NCI-H69 (cell line): Measurements from ENCODE around the gene MPV17L2.
A peak's percentile ranks its signal among the peaks of the same experiment; 100 is the strongest.
"Not testable (repeated sequence)": the region's sequence is repeated elsewhere in the genome, so short reads cannot be mapped to it uniquely, and the experiment has no call there.

Experiments used
- DNase-seq: peaks from one replicate; lab custom pipeline; 2025; lab: John Stamatoyannopoulos, UW

Gene MPV17L2

GRCh38 chr19:18193388-18194180 lies 566 bp downstream of the MPV17L2 start:
- peak; percentile 54 for DNase-seq

DNA sequence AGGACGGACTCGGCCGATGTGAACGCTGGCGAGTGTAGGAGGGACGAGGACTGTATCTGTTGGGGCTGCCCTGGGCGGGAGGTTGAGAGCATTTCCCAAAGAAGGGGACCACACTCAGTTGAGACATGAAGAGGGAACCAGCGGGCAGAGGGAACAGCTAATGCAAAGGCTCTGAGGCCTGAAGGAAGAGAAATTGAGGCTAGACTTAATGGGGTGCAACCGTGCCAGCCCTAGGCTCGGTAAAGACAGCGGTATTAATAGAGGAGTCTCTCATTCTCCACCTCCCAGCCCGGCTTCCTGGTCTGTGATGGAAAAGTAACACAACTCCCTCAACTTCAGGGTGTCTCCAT lies 1.1 kb downstream of the MPV17L2 start:
- DNase-seq = no peak

DNA sequence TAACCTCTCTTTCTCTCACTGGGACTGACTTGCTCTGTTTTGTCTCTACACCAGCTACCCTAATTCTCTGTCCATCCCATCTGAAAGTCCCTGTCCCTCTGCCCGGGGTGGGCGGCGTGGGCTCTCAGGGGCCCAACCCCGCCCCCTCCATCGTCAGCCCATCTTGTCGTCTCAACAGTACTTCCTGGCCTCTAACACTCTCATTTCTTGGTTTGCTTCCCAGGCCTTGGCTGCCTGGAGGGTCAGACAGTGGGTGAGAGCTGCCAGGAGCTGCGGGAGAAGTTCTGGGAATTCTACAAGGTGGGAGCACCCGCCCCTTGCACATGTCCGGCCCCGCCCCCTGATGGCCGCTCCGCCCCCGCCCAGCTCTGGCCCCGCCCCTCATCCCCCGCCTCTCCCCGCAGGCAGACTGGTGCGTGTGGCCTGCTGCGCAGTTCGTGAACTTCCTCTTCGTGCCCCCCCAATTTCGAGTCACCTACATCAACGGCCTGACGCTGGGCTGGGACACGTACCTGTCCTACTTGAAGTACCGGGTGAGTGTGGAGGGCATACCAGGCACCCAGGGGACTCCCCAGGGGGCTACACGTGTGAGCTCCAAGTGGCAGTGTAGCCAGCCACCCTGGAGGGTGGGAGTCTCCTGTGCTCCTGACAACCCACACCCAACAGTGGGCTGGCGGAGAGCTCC lies 1.7 kb downstream of the MPV17L2 start:
- peak; percentile 43 for DNase-seq

GRCh38 chr19:18196511-18196845 lies 3.5 kb downstream of the MPV17L2 start:
- DNase-seq = no peak

DNA sequence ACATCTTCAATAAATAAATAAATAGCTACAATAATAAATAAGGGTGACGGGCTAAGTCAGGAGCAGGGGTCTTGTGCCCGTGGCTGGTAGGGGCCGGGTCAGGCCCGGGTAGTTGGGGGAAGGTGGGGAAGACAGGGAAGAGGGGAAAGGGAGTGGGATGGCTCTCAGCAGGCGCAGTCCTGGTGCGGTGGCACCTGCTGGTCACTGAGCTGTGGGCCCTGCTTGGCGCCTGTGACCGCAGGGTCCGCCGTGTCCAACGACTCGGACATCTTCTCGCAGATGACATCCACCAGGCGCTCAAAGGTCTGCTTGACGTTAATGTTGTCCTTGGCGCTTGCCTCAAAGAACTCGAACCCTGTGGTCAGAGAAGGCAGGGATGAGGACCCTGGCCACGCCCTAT lies 4.3 kb downstream of the MPV17L2 start:
- no peak for DNase-seq

DNA sequence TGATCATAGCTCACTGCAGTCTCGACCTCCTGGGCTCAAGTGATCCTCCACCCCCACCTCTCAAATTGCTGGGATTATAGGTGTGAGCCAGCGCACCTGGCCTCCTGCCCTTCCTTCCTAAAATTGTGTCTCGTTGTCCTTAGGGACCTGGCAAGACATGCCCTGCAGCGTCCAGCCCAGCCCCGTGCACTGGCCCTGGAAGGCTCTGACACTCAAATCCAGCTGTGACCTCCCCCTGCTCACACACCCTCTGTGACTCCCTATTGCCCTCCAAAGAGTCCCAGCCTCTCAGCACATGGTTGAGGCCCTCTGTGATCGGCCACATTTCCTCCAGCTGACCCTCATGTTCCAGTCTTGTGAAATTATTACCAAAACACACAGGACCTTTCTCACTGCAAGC lies 4.9 kb downstream of the MPV17L2 start:
- no peak for DNase-seq

DNA sequence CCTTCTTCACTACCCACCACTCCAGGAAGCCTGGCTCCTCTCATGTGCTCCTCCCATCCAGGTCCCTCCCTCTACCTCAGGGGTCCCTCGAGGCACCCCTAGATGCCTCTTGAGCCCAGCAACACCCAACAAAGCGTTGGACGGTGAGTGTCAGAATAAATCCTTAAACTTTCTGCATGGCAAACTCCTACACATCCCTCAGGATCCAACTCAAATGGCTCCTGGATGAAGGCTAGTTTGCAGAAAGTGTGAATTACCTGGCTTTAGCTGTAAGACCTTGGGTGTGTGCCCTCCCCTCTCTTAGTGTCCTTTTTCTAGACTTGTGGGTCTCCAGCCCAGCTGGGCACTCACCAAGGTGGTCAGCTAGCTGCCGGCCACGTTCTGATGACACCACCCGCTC lies 5.4 kb downstream of the MPV17L2 start:
- no peak for DNase-seq

GRCh38 chr19:18202397-18202777 lies 9.4 kb downstream of the MPV17L2 start:
- no peak for DNase-seq

DNA sequence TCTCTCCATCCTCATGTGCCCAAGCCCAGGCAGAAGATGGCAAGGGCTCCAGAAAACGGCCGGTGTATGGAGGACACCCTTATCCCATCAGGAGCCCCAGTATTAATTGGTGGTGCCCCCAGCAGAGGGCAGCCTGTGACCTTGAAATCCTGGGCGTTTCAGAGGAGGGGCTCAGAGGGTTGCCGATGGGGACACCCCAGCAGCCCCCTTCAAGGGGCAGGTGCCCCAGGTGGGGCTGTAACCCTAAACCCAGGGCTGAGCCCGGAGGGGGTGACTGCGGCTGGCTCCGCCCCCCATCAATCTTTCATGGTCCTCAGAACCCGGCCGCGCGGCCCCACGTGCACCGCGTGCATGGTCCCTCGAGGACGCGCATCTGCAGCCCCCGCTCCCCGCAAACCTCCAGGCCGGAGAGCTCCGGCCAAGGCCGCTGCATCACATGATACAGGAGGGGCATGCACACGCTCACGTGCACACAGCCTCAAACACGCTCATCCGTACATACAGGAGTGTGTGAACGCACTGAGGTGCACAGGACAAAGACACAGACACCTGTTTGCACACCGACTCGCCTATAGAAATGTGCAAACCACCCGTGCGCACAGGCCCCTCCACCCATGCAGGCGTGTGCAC lies 9.9 kb downstream of the MPV17L2 start:
- DNase-seq = peak; percentile 65

- DNase-seq = peak; percentile 76
Observed at GRCh38 chr19:18203408-18203862, 10.4 kb downstream of the MPV17L2 start.

- peak; percentile 100 for DNase-seq
Observed at GRCh38 chr19:18203863-18204393, 10.9 kb downstream of the MPV17L2 start, which contains the start of gene RAB3A. Gene RAB3A, minus strand, starts transcription at chr19:18204042. Its CDS starts 1,302 bp downstream, at chr19:18202740.

DNA sequence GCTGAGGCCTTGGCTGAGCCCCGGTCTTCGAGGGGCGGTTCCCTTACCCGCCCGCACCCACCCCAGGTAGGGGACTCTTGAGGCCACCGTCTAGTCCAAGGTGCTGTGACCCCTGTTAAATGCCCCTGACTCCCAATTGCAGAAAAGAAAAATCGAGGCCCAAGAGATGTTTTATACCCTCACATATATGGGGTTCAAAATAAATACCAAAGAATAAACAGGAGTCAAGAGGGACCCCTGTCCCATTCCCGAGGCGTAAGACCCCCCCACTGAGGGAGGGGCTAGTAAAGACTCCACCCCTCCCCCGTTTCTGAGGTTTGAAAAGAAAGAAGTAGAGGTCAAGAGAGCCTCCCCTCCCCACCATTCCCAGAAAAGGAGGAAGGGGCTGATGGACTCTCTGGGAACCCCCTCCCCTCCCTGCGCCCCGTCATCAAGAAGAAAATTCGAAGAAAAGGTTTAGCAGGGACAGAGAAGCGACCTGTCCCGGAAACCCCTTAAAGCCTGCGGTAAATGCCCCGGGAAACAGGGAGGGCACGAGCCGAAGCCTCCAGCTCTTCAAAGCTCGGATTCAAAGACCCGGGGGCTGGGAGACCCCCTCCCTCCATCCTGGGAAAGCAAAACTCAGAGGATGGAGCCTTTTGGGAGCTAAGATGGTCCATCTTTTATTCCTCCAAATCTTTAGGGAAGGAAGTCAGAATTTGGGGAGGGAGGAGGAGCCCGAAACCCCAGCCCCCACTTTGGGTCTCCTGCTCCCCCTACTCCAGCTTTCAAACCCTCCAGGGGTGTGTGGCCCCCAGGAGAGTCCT lies 11.6 kb downstream of the MPV17L2 start:
- peak; percentile 93 for DNase-seq

- DNase-seq = peak; percentile 86
Observed at GRCh38 chr19:18205200-18205892, 12.3 kb downstream of the MPV17L2 start.

DNA sequence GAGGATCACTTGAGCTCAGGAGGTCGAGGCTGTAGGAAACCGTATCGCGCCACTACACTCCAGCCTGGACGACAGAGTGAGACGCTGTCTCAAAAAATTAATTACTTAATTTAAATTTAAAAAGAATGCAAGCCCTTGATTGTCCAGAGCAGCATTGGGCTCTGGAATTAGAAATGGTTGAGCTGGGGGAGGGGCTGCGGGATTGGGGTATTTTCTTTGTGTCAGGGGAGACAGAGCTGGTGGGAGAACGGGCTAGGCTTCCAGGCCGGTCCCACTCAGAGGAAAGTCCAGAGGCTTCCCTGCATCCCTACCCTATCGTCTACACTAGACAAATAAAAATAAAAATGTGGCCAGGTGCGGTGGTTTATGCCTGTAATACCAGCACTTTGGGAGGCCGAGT lies 13.0 kb downstream of the MPV17L2 start:
- DNase-seq = no peak

GRCh38 chr19:18208098-18208951 lies 15.3 kb downstream of the MPV17L2 start:
- peak; percentile 70 for DNase-seq

- DNase-seq = not testable (repeated sequence)
Observed at GRCh38 chr19:18209912-18210311, 16.9 kb downstream of the MPV17L2 start.

DNA sequence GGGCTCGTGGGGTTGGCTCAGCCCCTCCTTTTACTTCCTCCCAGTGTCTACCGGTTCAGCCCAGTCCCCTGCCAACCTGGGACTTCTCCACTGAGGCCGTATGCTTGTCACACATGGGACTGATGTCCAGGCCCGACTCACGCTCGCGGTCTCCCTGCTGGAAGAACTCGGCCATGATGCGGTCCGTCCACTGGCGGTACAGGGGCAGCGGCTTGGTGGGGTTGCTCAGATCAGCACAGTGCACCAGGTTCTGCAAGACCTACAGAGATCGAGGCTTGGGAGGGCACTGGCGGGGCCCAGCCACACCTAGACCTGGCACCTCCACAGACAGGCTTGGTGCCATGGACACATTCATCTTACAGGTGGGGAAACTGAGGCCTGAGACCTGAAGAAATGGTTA lies 18.7 kb downstream of the MPV17L2 start:
- no peak for DNase-seq

GRCh38 chr19:18214779-18215433 lies 21.9 kb downstream of the MPV17L2 start:
- DNase-seq = no peak

DNA sequence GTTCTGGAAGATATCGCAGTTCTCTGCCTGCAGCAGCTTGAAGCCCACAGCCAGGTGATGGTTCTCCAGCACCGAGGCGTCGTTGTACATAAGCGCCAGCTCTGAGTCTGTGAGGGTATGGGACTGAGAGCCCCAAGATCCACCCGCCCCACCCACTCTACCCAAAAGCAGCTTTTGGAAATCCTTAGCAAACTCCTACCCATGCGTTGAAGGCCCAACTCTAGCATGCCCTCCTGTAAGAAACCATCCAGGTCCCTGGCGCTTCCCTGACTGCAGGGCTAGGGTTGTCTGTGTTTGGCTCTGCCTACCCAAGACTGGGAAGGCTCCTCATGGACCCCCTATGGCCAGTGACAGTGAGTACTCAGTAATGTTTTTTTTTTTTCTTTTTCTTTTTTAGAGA lies 23.8 kb downstream of the MPV17L2 start:
- no peak for DNase-seq

- no peak for DNase-seq
Observed at GRCh38 chr19:18218159-18218558, 25.1 kb downstream of the MPV17L2 start.
